C4-2B (cell line): ENCODE results near the gene FHIT.

Experiments used
- CTCF ChIP-seq: fragments of 450-650 bp; conservative IDR thresholded peaks from 2 replicates; pipeline ENCODE4 v1.5.1; 2017; ENCODE audit warnings: mild to moderate bottlenecking
- ZFX ChIP-seq: fragments of 450-650 bp; IDR thresholded peaks from 2 replicates; pipeline ENCODE4 v1.6.1; 2017

GRCh38 chr3:59797533-59797932 lies 1453.7 kb downstream of the FHIT start:
- TF ChIP-seq CTCF (no peak), ZFX (no peak)
